Measurements from ENCODE around the gene LMF2. TPM values are rescaled to one million over a fixed set of nuclear protein-coding genes. Genes with fewer than 3 reads are reported as not detected.
A peak's percentile ranks its signal among the peaks of the same experiment; 100 is the strongest.

LMF2 gene
- total and polyA plus RNA-seq, 2 donors, result 23.5 to 90.2 TPM

DNA sequence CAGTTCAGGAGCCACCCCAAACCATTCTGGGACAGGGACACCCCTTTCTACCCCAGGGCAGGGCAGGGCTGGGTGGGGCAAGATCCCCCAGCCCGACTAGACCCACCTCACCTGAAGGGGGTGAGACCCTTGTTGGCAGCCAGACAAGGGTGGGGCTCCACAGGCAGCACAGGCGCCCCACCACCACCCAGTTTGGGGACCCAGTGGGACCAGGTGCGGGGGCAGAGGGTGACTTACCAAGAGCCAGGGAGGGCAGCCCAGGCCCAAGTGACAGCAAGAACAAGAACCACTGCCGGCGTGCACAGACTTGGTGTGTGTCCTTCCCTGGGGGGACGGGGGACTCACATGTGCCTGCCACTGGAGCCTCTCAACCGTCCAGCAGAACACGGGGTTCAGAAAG lies 23.9 kb downstream of the LMF2 start:
- Histone ChIP-seq H3K36me3 (ENCODE audit: control insufficient read depth in 2 of 2, insufficient read depth in 2 of 2, low read length in 1 of 2) (no peaks in the 10 kb centered on the region), H3K9me3 (ENCODE audit: control insufficient read depth in 2 of 2, insufficient read depth in 1 of 2, low read length in 1 of 2) (no peaks in the 10 kb centered on the region), H3K4me3 (ENCODE audit: low read length in 2 of 2) (no peak overlapping the region), H3K4me1 (ENCODE audit: control insufficient read depth in 2 of 2, insufficient read depth in 2 of 2, low read length in 2 of 2) (peaks cover 8 to 18% of the 10 kb centered on the region in 2 donors), H3K27me3 (ENCODE audit: control insufficient read depth in 2 of 2, insufficient read depth in 1 of 2, low read length in 1 of 2) (peaks cover 37 to 67% of the 10 kb centered on the region in 2 donors), H3K27ac (ENCODE audit: low read depth in 1 of 2, low read length in 1 of 2) (no peak overlapping the region)
- no peak for DNase-seq (ENCODE audit: low read depth in 6 of 9, low spot score in 9 of 9)
- 94% methylated on average over 8 of the region's 8 CpGs for WGBS

DNA sequence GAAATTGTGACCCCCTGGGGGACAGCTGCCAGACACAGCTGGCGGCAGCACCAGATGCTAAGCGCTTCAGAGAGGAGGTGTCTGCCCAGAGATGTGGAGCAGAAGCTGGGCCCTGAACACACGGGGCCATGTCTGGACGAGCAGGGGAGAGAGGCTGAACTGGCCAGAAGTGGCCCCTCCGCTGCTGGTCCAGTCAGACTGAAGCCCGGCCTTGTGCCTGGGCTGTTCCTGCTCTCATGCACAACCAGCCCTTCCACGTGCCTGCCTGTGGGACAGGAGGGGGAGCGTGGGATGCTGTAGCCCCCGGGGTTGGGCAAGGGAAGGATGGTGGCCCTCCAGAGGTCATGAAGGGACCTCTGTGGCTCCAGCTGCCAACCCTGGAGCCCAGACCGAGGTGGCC lies 24.4 kb downstream of the LMF2 start:
- Histone ChIP-seq H3K27me3 (ENCODE audit: control insufficient read depth in 2 of 2, insufficient read depth in 1 of 2, low read length in 1 of 2) (peaks cover 37 to 70% of the 10 kb centered on the region in 2 donors), H3K4me1 (ENCODE audit: control insufficient read depth in 2 of 2, insufficient read depth in 2 of 2, low read length in 2 of 2) (peaks cover 8 to 18% of the 10 kb centered on the region in 2 donors), H3K9me3 (ENCODE audit: control insufficient read depth in 2 of 2, insufficient read depth in 1 of 2, low read length in 1 of 2) (no peaks in the 10 kb centered on the region), H3K27ac (ENCODE audit: low read depth in 1 of 2, low read length in 1 of 2) (no peak overlapping the region), H3K4me3 (ENCODE audit: low read length in 2 of 2) (no peak overlapping the region), H3K36me3 (ENCODE audit: control insufficient read depth in 2 of 2, insufficient read depth in 2 of 2, low read length in 1 of 2) (no peaks in the 10 kb centered on the region)
- no peak for DNase-seq (ENCODE audit: low read depth in 6 of 9, low spot score in 9 of 9)
- 97% methylated on average over 10 of the region's 10 CpGs for WGBS

GRCh38 chr22:50482107-50483074 lies 25.1 kb downstream of the LMF2 start:
- no peaks in the 10 kb centered on the region for H3K9me3 ChIP-seq (ENCODE audit: control insufficient read depth in 2 of 2, insufficient read depth in 1 of 2, low read length in 1 of 2)
- peak overlapping the region; percentile 17 to 64 for H3K4me3 ChIP-seq (ENCODE audit: low read length in 2 of 2)
- peaks cover 37 to 73% of the 10 kb centered on the region in 2 donors for H3K27me3 ChIP-seq (ENCODE audit: control insufficient read depth in 2 of 2, insufficient read depth in 1 of 2, low read length in 1 of 2)
- 81% methylated on average over 35 of the region's 35 CpGs for WGBS
- H3K4me1 ChIP-seq (ENCODE audit: control insufficient read depth in 2 of 2, insufficient read depth in 2 of 2, low read length in 2 of 2), result peaks cover 8 to 18% of the 10 kb centered on the region in 2 donors
- no peak for DNase-seq (ENCODE audit: low read depth in 6 of 9, low spot score in 9 of 9)
- no peak overlapping the region for H3K27ac ChIP-seq (ENCODE audit: low read depth in 1 of 2, low read length in 1 of 2)
- no peaks in the 10 kb centered on the region for H3K36me3 ChIP-seq (ENCODE audit: control insufficient read depth in 2 of 2, insufficient read depth in 2 of 2, low read length in 1 of 2)

DNA sequence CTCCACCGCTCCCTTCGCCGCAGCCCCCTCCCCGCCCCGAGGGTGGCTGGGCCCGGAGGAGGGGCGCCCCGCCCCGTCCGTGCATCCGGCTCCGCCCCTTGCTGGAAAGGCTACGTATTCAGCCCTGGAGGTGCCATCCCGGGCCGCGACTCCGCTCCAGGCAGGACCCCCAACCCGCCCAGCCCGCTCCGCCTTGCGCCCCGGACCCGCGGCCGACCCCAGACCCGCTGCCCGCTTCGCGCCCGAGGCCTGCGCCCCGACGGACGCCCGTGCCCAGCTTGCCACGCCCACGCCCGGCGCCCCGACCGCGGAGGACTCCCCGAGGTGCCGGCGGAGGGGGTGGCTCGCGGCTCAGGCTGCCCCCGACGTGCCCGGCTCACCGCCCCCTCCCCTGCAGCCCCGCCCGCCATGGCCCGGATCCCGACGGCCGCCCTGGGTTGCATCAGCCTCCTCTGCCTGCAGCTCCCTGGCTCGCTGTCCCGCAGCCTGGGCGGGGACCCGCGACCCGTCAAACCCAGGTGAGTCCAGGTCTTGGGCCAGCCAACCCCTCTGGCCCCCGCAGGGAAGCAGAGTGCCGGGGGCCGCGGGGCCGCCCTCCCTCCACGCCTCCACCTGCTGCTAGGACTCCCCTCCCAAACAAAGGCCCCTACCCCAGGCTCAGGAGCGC lies 25.9 kb downstream of the LMF2 start, which contains the start of gene ADM2:
ADM2 (plus strand) TSS at position 104 of the 667 bp plus-strand sequence; CDS start at position 409, 305 bp downstream.
- peaks cover 37 to 71% of the 10 kb centered on the region in 2 donors for H3K27me3 ChIP-seq (ENCODE audit: control insufficient read depth in 2 of 2, insufficient read depth in 1 of 2, low read length in 1 of 2)
- DNase-seq (ENCODE audit: low read depth in 6 of 9, low spot score in 9 of 9), result peak in 4 of 9 donors; percentile 49 to 75 (median 60)

DNA sequence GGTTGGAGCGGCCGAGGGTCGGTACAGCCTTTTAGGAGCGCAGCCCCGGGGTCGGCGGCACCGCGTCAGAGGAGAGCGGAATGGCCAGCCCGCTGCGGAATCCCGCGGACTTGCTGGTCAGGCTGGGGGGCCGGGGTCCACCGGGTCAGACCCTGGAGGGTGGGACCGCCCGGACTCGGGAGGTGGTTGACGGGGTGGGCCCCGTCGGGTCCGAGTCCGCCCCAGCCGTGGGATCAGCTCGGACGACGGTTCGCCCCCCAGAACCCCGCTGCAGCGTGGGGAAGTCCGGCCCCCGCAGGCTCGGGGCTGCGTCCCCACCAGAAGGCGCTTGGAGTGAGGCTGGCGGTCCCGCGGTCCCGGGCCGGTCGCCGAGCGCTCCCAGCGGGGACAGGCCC lies 26.5 kb downstream of the LMF2 start:
- no peaks in the 10 kb centered on the region for H3K9me3 ChIP-seq (ENCODE audit: control insufficient read depth in 2 of 2, insufficient read depth in 1 of 2, low read length in 1 of 2)
- H3K27ac ChIP-seq (ENCODE audit: low read depth in 1 of 2, low read length in 1 of 2), result no peak overlapping the region
- 5% methylated on average over 45 of the region's 45 CpGs for WGBS
- no peaks in the 10 kb centered on the region for H3K36me3 ChIP-seq (ENCODE audit: control insufficient read depth in 2 of 2, insufficient read depth in 2 of 2, low read length in 1 of 2)
- H3K4me3 ChIP-seq (ENCODE audit: low read length in 2 of 2), result peak overlapping the region in 1 of 2 donors; percentile 64
- H3K27me3 ChIP-seq (ENCODE audit: control insufficient read depth in 2 of 2, insufficient read depth in 1 of 2, low read length in 1 of 2), result peaks cover 37 to 69% of the 10 kb centered on the region in 2 donors
- H3K4me1 ChIP-seq (ENCODE audit: control insufficient read depth in 2 of 2, insufficient read depth in 2 of 2, low read length in 2 of 2), result peaks cover 8 to 18% of the 10 kb centered on the region in 2 donors
- DNase-seq (ENCODE audit: low read depth in 6 of 9, low spot score in 9 of 9), result no peak

More for the DNA sequence above, 25.9 kb downstream of the LMF2 start, which contains the start of gene ADM2:
- Histone ChIP-seq H3K27ac (ENCODE audit: low read depth in 1 of 2, low read length in 1 of 2) (no peak within 1 kb of the TSS), H3K4me1 (ENCODE audit: control insufficient read depth in 2 of 2, insufficient read depth in 2 of 2, low read length in 2 of 2) (peaks cover 8 to 18% of the 10 kb centered on the region in 2 donors), H3K36me3 (ENCODE audit: control insufficient read depth in 2 of 2, insufficient read depth in 2 of 2, low read length in 1 of 2) (no peaks in the 10 kb centered on the region), H3K9me3 (ENCODE audit: control insufficient read depth in 2 of 2, insufficient read depth in 1 of 2, low read length in 1 of 2) (no peaks in the 10 kb centered on the region), H3K4me3 (ENCODE audit: low read length in 2 of 2) (peak within 1 kb of the TSS; percentile 17 to 64)
- WGBS, result 5% methylated on average over 70 of the region's 70 CpGs

GRCh38 chr22:50479721-50480120 lies 27.8 kb downstream of the LMF2 start:
- Histone ChIP-seq H3K4me1 (ENCODE audit: control insufficient read depth in 2 of 2, insufficient read depth in 2 of 2, low read length in 2 of 2) (peaks cover 9 to 19% of the 10 kb centered on the region in 2 donors), H3K36me3 (ENCODE audit: control insufficient read depth in 2 of 2, insufficient read depth in 2 of 2, low read length in 1 of 2) (no peaks in the 10 kb centered on the region), H3K9me3 (ENCODE audit: control insufficient read depth in 2 of 2, insufficient read depth in 1 of 2, low read length in 1 of 2) (no peaks in the 10 kb centered on the region), H3K27ac (ENCODE audit: low read depth in 1 of 2, low read length in 1 of 2) (no peak overlapping the region), H3K27me3 (ENCODE audit: control insufficient read depth in 2 of 2, insufficient read depth in 1 of 2, low read length in 1 of 2) (peaks cover 37 to 63% of the 10 kb centered on the region in 2 donors), H3K4me3 (ENCODE audit: low read length in 2 of 2) (no peak overlapping the region)
- no peak for DNase-seq (ENCODE audit: low read depth in 6 of 9, low spot score in 9 of 9)
- 70% methylated on average over 11 of the region's 11 CpGs for WGBS

DNA sequence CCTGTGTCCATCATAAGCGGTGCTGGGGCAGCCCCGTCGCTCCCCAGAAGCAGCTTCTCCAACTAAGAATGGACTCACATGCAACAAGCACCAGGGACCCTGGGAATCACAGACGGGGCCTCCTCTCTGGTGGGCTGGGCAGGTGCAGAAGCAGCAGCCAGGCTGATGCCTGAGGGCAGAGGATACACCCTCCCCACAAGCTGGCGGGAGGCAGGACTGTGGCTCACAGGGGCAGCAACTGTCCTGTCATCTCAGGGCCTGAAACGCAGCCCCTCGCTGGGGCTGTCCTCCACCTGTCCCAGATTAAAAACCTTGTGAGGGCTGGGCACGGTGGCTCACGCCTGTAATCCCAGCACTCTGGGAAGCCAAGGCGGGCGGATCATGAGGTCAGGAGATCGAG lies 29.6 kb downstream of the LMF2 start:
- peaks cover 32 to 48% of the 10 kb centered on the region in 2 donors for H3K27me3 ChIP-seq (ENCODE audit: control insufficient read depth in 2 of 2, insufficient read depth in 1 of 2, low read length in 1 of 2)
- H3K36me3 ChIP-seq (ENCODE audit: control insufficient read depth in 2 of 2, insufficient read depth in 2 of 2, low read length in 1 of 2), result peaks cover 0 to 2% of the 10 kb centered on the region in 2 donors
- no peaks in the 10 kb centered on the region for H3K9me3 ChIP-seq (ENCODE audit: control insufficient read depth in 2 of 2, insufficient read depth in 1 of 2, low read length in 1 of 2)
- no peak overlapping the region for H3K27ac ChIP-seq (ENCODE audit: low read depth in 1 of 2, low read length in 1 of 2)
- DNase-seq (ENCODE audit: low read depth in 6 of 9, low spot score in 9 of 9), result no peak
- peaks cover 18 to 31% of the 10 kb centered on the region in 2 donors for H3K4me1 ChIP-seq (ENCODE audit: control insufficient read depth in 2 of 2, insufficient read depth in 2 of 2, low read length in 2 of 2)
- WGBS, result 95% methylated on average over 12 of the region's 12 CpGs
- H3K4me3 ChIP-seq (ENCODE audit: low read length in 2 of 2), result no peak overlapping the region

DNA sequence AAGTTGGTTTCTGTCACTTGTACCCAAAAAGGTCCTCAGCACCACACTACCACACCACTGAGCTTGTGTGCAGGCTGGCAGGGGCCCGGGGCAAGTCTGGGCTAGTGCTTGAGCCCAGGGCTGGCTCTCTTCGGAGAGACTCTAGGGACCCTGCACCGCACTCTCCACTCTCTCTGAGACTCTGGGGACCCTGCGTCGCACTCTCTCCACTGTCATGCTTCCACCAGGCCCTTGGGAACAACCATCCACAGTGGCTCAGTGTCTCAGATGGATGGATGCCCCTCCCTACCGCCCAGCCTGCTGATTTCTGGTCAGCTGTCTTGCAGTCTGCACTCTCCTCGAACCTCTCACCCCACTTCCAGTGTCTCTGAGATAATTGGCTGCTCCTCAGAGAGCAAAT lies 30.6 kb downstream of the LMF2 start:
- WGBS, result 96% methylated on average over 7 of the region's 7 CpGs
- H3K4me3 ChIP-seq (ENCODE audit: low read length in 2 of 2), result no peak overlapping the region
- DNase-seq (ENCODE audit: low read depth in 6 of 9, low spot score in 9 of 9), result no peak

GRCh38 chr22:50475652-50476002 lies 31.9 kb downstream of the LMF2 start:
- H3K27ac ChIP-seq (ENCODE audit: low read depth in 1 of 2, low read length in 1 of 2), result no peak overlapping the region
- H3K4me3 ChIP-seq (ENCODE audit: low read length in 2 of 2), result peak overlapping the region; percentile 60 to 98
- H3K36me3 ChIP-seq (ENCODE audit: control insufficient read depth in 2 of 2, insufficient read depth in 2 of 2, low read length in 1 of 2), result peaks cover 2 to 4% of the 10 kb centered on the region in 2 donors
- H3K27me3 ChIP-seq (ENCODE audit: control insufficient read depth in 2 of 2, insufficient read depth in 1 of 2, low read length in 1 of 2), result peaks cover 10 to 27% of the 10 kb centered on the region in 2 donors
- peaks cover 34 to 42% of the 10 kb centered on the region in 2 donors for H3K4me1 ChIP-seq (ENCODE audit: control insufficient read depth in 2 of 2, insufficient read depth in 2 of 2, low read length in 2 of 2)
- no peak for DNase-seq (ENCODE audit: low read depth in 6 of 9, low spot score in 9 of 9)
- WGBS, result 95% methylated on average over 6 of the region's 6 CpGs
- H3K9me3 ChIP-seq (ENCODE audit: control insufficient read depth in 2 of 2, insufficient read depth in 1 of 2, low read length in 1 of 2), result peaks cover 0 to under 1% of the 10 kb centered on the region in 2 donors

More for the DNA sequence above, 30.6 kb downstream of the LMF2 start:
- Histone ChIP-seq H3K27me3 (ENCODE audit: control insufficient read depth in 2 of 2, insufficient read depth in 1 of 2, low read length in 1 of 2) (peaks cover 22 to 38% of the 10 kb centered on the region in 2 donors), H3K4me1 (ENCODE audit: control insufficient read depth in 2 of 2, insufficient read depth in 2 of 2, low read length in 2 of 2) (peaks cover 24 to 35% of the 10 kb centered on the region in 2 donors), H3K27ac (ENCODE audit: low read depth in 1 of 2, low read length in 1 of 2) (no peak overlapping the region), H3K36me3 (ENCODE audit: control insufficient read depth in 2 of 2, insufficient read depth in 2 of 2, low read length in 1 of 2) (peaks cover 2 to 3% of the 10 kb centered on the region in 2 donors), H3K9me3 (ENCODE audit: control insufficient read depth in 2 of 2, insufficient read depth in 1 of 2, low read length in 1 of 2) (no peaks in the 10 kb centered on the region)
